Measurements from ENCODE around the gene SMPDL3A. TPM values are rescaled to one million over a fixed set of nuclear protein-coding genes. Genes with fewer than 3 reads are reported as not detected.
A peak's percentile ranks its signal among the peaks of the same experiment; 100 is the strongest.

The SMPDL3A gene
- total and polyA plus RNA-seq, 2 of the 13 experiments (the other 11 are each of a cell fraction or from before 2014, with no cell fraction given), result 7.8 to 17.3 TPM

DNA sequence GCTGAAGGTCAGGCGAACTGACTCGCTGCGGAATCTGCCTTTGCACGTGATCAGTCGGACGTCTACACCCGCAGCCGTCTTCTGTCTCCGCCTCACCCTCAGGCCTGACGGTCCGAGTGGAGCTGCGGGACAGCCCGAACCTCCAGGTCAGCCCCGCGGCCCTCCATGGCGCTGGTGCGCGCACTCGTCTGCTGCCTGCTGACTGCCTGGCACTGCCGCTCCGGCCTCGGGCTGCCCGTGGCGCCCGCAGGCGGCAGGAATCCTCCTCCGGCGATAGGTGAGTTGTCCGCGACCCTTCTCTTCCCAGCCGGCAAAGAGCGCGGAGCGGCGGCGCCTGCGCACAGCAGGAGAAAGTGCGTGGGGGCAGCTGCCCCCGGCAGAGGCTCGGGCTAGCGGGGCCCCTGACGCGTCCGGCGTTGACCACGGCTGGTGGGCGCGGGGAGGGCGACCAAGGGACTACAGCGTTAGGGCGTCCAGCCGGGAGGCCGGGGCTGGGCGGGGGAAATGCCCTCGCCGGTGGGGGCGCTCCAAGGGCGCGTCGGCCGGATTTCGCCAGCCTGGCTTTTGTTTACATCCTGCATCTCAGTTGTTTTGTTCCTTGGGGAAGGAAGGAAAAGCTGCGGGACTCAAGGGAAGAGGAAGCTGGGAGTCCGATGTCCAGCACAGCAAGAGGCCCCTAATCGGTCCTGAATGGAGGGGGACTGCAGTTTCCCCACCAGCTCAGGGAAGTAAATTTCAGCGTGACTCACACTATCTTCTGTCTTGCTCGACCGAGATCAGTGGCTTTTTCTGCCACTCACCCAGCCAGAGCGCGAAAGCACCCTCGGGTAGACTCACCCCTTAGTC is at the start of gene SMPDL3A (continued):
- no peak for TF ChIP-seq GTF3A (CRISPR knock-in tag; conservative IDR thresholded peaks at IDR 0.05)
- peak; percentile 80; the same call in 1 of the 2 replicates for TF ChIP-seq ZNF10 (CRISPR knock-in tag; IDR thresholded peaks at IDR 0.05; ENCODE audit: borderline replicate concordance, low read depth)
- peak; percentile 80 for TF ChIP-seq TAF1 (CRISPR knock-in tag; IDR thresholded peaks at IDR 0.05)
- TF ChIP-seq HOXA9 (CRISPR knock-in tag; IDR thresholded peaks at IDR 0.05; ENCODE audit: borderline replicate concordance), result peak; percentile 94; the same call in 1 of the 2 replicates
- peak; percentile 11; the same call in 1 of the 2 replicates for TF ChIP-seq ZNF256 (CRISPR knock-in tag; conservative IDR thresholded peaks at IDR 0.05)
- TF ChIP-seq CEBPB (IDR thresholded peaks at IDR 0.05; ENCODE audit: borderline replicate concordance, low read depth, low read length), result no peak
- TF ChIP-seq, protein P1, sequence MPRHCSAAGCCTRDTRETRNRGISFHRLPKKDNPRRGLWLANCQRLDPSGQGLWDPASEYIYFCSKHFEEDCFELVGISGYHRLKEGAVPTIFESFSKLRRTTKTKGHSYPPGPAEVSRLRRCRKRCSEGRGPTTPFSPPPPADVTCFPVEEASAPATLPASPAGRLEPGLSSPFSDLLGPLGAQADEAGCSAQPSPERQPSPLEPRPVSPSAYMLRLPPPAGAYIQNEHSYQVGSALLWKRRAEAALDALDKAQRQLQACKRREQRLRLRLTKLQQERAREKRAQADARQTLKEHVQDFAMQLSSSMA (CRISPR knock-in tag; IDR thresholded peaks at IDR 0.05), result peak; percentile 69; the same call in 1 of the 2 replicates
- TF ChIP-seq ZBTB21 (CRISPR knock-in tag; IDR thresholded peaks at IDR 0.05), result no peak; the same call in 1 of the 2 replicates
- peak; percentile 91 for TF ChIP-seq ZNF619 (CRISPR knock-in tag; IDR thresholded peaks at IDR 0.05)
- peak; percentile 78; the same call in 1 of the 2 replicates for TF ChIP-seq TP53 (CRISPR knock-in tag; conservative IDR thresholded peaks at IDR 0.05)
- no peak; the same call in 1 of the 2 replicates for TF ChIP-seq ZNF780A (CRISPR knock-in tag; IDR thresholded peaks at IDR 0.05)
- TF ChIP-seq, protein P2, sequence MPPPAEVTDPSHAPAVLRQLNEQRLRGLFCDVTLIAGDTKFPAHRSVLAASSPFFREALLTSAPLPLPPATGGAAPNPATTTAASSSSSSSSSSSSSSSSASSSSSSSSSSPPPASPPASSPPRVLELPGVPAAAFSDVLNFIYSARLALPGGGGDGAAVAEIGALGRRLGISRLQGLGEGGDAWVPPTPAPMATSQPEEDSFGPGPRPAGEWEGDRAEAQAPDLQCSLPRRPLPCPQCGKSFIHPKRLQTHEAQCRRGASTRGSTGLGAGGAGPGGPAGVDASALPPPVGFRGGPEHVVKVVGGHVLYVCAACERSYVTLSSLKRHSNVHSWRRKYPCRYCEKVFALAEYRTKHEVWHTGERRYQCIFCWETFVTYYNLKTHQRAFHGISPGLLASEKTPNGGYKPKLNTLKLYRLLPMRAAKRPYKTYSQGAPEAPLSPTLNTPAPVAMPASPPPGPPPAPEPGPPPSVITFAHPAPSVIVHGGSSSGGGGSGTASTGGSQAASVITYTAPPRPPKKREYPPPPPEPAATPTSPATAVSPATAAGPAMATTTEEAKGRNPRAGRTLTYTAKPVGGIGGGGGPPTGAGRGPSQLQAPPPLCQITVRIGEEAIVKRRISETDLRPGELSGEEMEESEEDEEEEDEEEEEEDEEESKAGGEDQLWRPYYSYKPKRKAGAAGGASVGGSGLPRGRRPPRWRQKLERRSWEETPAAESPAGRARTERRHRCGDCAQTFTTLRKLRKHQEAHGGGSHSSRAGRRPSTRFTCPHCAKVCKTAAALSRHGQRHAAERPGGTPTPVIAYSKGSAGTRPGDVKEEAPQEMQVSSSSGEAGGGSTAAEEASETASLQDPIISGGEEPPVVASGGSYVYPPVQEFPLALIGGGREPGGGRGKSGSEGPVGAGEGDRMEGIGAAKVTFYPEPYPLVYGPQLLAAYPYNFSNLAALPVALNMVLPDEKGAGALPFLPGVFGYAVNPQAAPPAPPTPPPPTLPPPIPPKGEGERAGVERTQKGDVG (CRISPR knock-in tag; IDR thresholded peaks at IDR 0.05; ENCODE audit: borderline replicate concordance), result no peak
- peak; percentile 86; the same call in 1 of the 2 replicates for TF ChIP-seq PHF21A (CRISPR knock-in tag; IDR thresholded peaks at IDR 0.05)
- TF ChIP-seq, protein P3, sequence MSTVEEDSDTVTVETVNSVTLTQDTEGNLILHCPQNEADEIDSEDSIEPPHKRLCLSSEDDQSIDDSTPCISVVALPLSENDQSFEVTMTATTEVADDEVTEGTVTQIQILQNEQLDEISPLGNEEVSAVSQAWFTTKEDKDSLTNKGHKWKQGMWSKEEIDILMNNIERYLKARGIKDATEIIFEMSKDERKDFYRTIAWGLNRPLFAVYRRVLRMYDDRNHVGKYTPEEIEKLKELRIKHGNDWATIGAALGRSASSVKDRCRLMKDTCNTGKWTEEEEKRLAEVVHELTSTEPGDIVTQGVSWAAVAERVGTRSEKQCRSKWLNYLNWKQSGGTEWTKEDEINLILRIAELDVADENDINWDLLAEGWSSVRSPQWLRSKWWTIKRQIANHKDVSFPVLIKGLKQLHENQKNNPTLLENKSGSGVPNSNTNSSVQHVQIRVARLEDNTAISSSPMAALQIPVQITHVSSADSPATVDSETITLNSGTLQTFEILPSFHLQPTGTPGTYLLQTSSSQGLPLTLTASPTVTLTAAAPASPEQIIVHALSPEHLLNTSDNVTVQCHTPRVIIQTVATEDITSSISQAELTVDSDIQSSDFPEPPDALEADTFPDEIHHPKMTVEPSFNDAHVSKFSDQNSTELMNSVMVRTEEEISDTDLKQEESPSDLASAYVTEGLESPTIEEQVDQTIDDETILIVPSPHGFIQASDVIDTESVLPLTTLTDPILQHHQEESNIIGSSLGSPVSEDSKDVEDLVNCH (CRISPR knock-in tag; IDR thresholded peaks at IDR 0.05), result no peak
- no peak; the same call in 1 of the 2 replicates for TF ChIP-seq ZNF891 (CRISPR knock-in tag; IDR thresholded peaks at IDR 0.05)
- TF ChIP-seq PRMT3 (CRISPR knock-in tag; IDR thresholded peaks at IDR 0.05; ENCODE audit: borderline replicate concordance, low read depth), result peak; percentile 96
- TF ChIP-seq, protein P4, sequence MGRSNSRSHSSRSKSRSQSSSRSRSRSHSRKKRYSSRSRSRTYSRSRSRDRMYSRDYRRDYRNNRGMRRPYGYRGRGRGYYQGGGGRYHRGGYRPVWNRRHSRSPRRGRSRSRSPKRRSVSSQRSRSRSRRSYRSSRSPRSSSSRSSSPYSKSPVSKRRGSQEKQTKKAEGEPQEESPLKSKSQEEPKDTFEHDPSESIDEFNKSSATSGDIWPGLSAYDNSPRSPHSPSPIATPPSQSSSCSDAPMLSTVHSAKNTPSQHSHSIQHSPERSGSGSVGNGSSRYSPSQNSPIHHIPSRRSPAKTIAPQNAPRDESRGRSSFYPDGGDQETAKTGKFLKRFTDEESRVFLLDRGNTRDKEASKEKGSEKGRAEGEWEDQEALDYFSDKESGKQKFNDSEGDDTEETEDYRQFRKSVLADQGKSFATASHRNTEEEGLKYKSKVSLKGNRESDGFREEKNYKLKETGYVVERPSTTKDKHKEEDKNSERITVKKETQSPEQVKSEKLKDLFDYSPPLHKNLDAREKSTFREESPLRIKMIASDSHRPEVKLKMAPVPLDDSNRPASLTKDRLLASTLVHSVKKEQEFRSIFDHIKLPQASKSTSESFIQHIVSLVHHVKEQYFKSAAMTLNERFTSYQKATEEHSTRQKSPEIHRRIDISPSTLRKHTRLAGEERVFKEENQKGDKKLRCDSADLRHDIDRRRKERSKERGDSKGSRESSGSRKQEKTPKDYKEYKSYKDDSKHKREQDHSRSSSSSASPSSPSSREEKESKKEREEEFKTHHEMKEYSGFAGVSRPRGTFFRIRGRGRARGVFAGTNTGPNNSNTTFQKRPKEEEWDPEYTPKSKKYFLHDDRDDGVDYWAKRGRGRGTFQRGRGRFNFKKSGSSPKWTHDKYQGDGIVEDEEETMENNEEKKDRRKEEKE (IDR thresholded peaks at IDR 0.05), result no peak
- TF ChIP-seq MEIS1 (CRISPR knock-in tag; IDR thresholded peaks at IDR 0.05; ENCODE audit: borderline replicate concordance), result peak; percentile 96
- peak; percentile 93 for TF ChIP-seq ZNF879 (CRISPR knock-in tag; IDR thresholded peaks at IDR 0.05)
